ENCODE data around the gene DIPK2B. TPM values are rescaled to one million over a fixed set of nuclear protein-coding genes. Genes with fewer than 3 reads are reported as not detected.

Gene DIPK2B, protein sequence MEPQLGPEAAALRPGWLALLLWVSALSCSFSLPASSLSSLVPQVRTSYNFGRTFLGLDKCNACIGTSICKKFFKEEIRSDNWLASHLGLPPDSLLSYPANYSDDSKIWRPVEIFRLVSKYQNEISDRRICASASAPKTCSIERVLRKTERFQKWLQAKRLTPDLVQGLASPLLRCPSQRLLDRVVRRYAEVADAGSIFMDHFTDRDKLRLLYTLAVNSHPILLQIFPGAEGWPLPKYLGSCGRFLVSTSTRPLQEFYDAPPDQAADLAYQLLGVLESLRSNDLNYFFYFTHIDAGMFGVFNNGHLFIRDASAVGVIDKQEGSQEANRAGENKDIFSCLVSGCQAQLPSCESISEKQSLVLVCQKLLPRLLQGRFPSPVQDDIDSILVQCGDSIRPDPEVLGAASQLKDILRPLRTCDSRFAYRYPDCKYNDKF
- not detected for polyA plus RNA-seq (2012; ENCODE audit: insufficient read length, low read depth)

DNA sequence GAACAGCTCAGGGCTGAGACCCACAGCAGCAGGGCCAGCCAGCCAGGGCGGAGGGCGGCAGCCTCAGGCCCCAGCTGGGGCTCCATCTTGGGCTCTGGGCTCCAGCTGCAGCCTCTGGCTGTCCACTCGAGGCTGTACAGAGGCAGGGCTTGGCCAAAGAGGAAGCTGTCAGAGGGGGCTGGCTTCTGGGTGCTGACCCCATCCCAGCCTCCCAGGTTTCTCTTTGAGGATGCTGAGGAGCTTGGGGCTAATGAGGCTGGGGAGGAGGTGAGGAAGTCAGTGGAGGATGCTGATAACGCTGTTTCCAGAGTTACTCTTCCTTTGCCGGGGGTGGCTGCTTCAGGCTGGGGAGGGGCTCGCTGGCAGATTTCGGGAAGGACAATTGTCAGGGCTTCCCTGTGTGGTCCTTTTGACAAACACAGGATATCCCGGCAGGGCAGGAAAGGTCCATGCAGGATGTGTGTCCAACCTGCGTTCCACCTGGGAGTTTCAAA, at the start of gene DIPK2B:
Gene DIPK2B, minus strand, starts transcription at position 136 of the 494 bp plus-strand sequence. Its CDS starts 50 bp downstream, at position 86.
- no peak for TF ChIP-seq SIN3A (IDR thresholded peaks at IDR 0.05; ENCODE audit: borderline replicate concordance, insufficient read depth, low read length)
- no peak for TF ChIP-seq POLR2AphosphoS5 (IDR thresholded peaks at IDR 0.05; ENCODE audit: low read depth, low read length)
- TF ChIP-seq FOXP2 (optimal IDR thresholded peaks at IDR 0.05; ENCODE audit: borderline replicate concordance, extremely low read depth, extremely low read length, insufficient read depth), result no peak
- no peak for TF ChIP-seq TAF1 (IDR thresholded peaks at IDR 0.05; ENCODE audit: borderline replicate concordance, insufficient read depth, low read length)
- no peak for TF ChIP-seq REST (IDR thresholded peaks at IDR 0.05; ENCODE audit: insufficient read depth in 1 of 2, low read depth in 2 of 2, low read length in 2 of 2)

GRCh38 chrX:45240301-45240700, 39.6 kb upstream of the DIPK2B start:
- no peak for TF ChIP-seq SIN3A (IDR thresholded peaks at IDR 0.05; ENCODE audit: borderline replicate concordance, insufficient read depth, low read length)
- no peak for TF ChIP-seq FOXP2 (optimal IDR thresholded peaks at IDR 0.05; ENCODE audit: borderline replicate concordance, extremely low read depth, extremely low read length, insufficient read depth)
- no peak for TF ChIP-seq POLR2AphosphoS5 (IDR thresholded peaks at IDR 0.05; ENCODE audit: low read depth, low read length)
- TF ChIP-seq REST (IDR thresholded peaks at IDR 0.05; ENCODE audit: insufficient read depth in 1 of 2, low read depth in 2 of 2, low read length in 2 of 2), result no peak
- TF ChIP-seq TAF1 (IDR thresholded peaks at IDR 0.05; ENCODE audit: borderline replicate concordance, insufficient read depth, low read length), result no peak

DNA sequence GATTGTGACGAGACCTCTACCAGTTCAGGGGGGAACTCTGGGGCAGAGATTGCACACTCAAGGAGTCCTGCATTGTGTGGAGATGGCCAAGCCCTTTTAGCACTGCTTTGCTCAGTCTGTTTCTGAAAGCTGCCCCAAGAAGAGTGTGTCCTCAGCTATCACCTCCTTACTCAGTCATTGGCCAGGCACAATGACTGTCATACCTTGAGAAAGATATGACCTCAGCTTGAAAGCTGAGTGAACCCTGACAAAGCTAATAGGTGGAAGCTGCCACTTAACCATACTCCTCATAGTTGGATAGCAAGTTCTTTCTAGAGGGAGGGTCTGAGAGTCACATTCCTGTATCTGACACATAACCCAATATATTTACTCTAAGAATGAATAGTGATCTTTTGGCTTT, 37.8 kb upstream of the DIPK2B start:
- TF ChIP-seq TAF1 (IDR thresholded peaks at IDR 0.05; ENCODE audit: borderline replicate concordance, insufficient read depth, low read length) (no peak), SIN3A (IDR thresholded peaks at IDR 0.05; ENCODE audit: borderline replicate concordance, insufficient read depth, low read length) (no peak)

DNA sequence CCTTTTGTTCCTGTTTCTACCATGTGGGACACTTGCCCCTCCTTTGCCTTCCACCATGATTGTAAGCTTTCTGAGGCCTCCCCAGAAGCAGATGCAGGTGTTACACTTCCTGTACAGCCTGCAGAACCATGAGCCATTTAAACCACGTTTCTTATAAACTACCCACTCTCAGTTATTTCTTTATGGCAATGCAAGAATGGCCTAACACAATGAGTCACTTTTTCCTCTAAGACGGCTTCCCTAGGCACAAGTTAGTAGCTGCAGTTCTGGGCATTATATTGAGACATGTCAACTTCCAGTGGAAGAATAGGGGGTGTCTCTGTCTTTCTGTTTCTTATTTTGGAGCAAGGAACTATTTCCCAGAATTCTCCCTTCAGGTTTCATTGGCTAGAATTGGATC, 32.9 kb upstream of the DIPK2B start:
- TF ChIP-seq REST (IDR thresholded peaks at IDR 0.05; ENCODE audit: insufficient read depth in 1 of 2, low read depth in 2 of 2, low read length in 2 of 2), result no peak
- TF ChIP-seq TAF1 (IDR thresholded peaks at IDR 0.05; ENCODE audit: borderline replicate concordance, insufficient read depth, low read length), result no peak
- TF ChIP-seq FOXP2 (optimal IDR thresholded peaks at IDR 0.05; ENCODE audit: borderline replicate concordance, extremely low read depth, extremely low read length, insufficient read depth), result no peak
- no peak for TF ChIP-seq SIN3A (IDR thresholded peaks at IDR 0.05; ENCODE audit: borderline replicate concordance, insufficient read depth, low read length)
- no peak for TF ChIP-seq POLR2AphosphoS5 (IDR thresholded peaks at IDR 0.05; ENCODE audit: low read depth, low read length)

DNA sequence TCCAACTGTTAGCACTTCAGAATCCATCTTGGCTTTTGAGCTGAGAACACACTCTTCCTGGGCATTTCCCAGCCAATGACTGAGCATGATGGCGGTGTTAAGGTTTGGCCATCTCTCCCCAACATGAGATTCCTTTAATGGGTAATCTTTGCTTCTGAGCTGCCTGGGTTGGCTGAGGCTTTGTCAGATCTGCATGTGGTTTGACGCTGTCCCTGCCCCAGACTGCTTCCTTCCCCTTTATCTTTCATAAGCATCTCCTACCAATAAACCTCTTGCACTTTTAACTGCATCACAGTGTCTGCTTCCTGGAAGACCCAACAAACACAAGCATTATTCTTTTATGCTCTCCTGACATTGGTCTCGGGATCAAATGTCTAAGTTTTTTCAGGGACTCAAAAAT, 31.5 kb upstream of the DIPK2B start:
- TF ChIP-seq POLR2AphosphoS5 (IDR thresholded peaks at IDR 0.05; ENCODE audit: low read depth, low read length) (no peak), REST (IDR thresholded peaks at IDR 0.05; ENCODE audit: insufficient read depth in 1 of 2, low read depth in 2 of 2, low read length in 2 of 2) (no peak), TAF1 (IDR thresholded peaks at IDR 0.05; ENCODE audit: borderline replicate concordance, insufficient read depth, low read length) (no peak), SIN3A (IDR thresholded peaks at IDR 0.05; ENCODE audit: borderline replicate concordance, insufficient read depth, low read length) (no peak), FOXP2 (optimal IDR thresholded peaks at IDR 0.05; ENCODE audit: borderline replicate concordance, extremely low read depth, extremely low read length, insufficient read depth) (no peak)

All from PFSK-1 (cell line).